KOPT-K1 (cell line): Measurements from ENCODE around the gene NCKAP5.

ENCODE experiments used
- H3K27ac ChIP-seq: fragments of 200-600 bp; sonication (generic); 2 replicates; pipeline ENCODE4 v1.5.1; 2016; ENCODE audit warnings: antibody characterized with exemption, mild to moderate bottlenecking, low read depth, low read length; ENCODE audit not compliant: poor library complexity, severe bottlenecking
- H3K36me3 ChIP-seq: fragments of 200-600 bp; sonication (generic); 2 replicates; pipeline ENCODE4 v1.5.1; 2017; ENCODE audit warnings: antibody characterized with exemption, mild to moderate bottlenecking, low read length, moderate library complexity; ENCODE audit not compliant: insufficient read depth
- H3K9me3 ChIP-seq: fragments of 200-600 bp; sonication (generic); 2 replicates; pipeline ENCODE4 v1.5.1; 2017; ENCODE audit warnings: antibody characterized with exemption, low read length, mild to moderate bottlenecking; ENCODE audit not compliant: insufficient read depth, poor library complexity, severe bottlenecking

The NCKAP5 gene

DNA sequence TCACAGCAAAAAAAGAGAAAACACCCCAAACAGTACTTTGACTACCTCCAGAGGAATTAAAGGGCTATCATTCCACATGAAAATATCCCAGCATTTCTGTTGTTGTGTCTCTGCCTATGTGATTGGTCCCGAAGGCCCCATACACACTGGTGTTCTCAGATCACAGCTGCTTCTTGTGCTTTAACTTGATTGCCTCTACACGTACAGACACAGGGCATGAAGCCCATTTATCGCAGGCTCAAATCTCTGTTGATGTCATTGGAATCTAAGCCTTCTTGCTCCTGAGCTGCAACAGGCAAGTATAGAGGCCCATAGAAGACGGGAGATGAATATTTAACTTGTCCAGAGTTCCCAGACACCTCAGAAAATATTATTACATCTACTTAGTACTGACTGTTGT, 405.2 kb downstream of the NCKAP5 start:
- no peaks in the 10 kb centered on the region for H3K36me3 ChIP-seq
- H3K27ac ChIP-seq = no peak overlapping the region
- no peaks in the 10 kb centered on the region for H3K9me3 ChIP-seq

DNA sequence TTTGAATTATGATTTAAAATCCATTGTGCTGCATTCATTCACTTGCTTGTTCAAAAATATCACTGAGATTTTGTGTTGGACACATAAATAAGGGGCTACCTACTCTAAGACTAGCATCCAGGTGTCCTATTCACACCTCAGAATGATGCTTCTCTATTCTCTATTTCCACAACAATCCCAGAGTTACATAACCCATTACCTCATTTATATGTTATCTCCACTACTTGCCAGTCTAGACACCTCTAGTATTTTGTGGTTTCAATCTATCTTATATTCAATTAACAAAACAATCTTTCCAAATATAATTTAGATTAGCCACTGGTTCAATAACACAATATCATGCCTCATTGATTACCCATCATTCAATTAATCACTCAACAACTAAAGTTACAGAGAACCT, 409.8 kb downstream of the NCKAP5 start:
- no peak overlapping the region for H3K27ac ChIP-seq
- no peaks in the 10 kb centered on the region for H3K36me3 ChIP-seq
- H3K9me3 ChIP-seq = no peaks in the 10 kb centered on the region

- Histone ChIP-seq H3K27ac (no peak overlapping the region), H3K9me3 (no peaks in the 10 kb centered on the region), H3K36me3 (no peaks in the 10 kb centered on the region)
Observed at GRCh38 chr2:133158024-133158423, 410.2 kb downstream of the NCKAP5 start.

GRCh38 chr2:133157141-133157540, 411.1 kb downstream of the NCKAP5 start:
- Histone ChIP-seq H3K9me3 (no peaks in the 10 kb centered on the region), H3K36me3 (no peaks in the 10 kb centered on the region), H3K27ac (no peak overlapping the region)

- Histone ChIP-seq H3K27ac (no peak overlapping the region), H3K36me3 (no peaks in the 10 kb centered on the region), H3K9me3 (no peaks in the 10 kb centered on the region)
Observed at GRCh38 chr2:133152801-133153200, 415.5 kb downstream of the NCKAP5 start.

GRCh38 chr2:133148187-133148586, 420.1 kb downstream of the NCKAP5 start:
- H3K36me3 ChIP-seq = no peaks in the 10 kb centered on the region
- H3K9me3 ChIP-seq = no peaks in the 10 kb centered on the region
- H3K27ac ChIP-seq = no peak overlapping the region

DNA sequence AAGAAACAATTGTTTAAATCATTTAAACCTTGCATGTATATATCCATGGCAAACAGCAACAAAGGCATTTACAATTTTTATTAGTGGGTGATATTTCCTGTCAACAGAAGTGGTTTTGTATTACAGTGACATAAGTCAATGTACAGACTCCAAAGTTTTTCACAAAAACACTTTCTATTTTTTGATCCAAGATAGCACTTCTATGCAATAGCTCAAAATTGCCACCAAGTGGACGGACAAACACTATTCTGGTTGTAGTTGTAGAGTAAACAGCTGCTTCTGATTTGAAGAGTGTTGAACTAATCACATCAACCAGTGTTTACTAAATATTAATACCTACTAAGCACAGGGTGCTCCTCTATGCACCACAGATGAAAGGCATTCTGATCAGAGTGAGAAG, 421.4 kb downstream of the NCKAP5 start:
- Histone ChIP-seq H3K36me3 (no peaks in the 10 kb centered on the region), H3K27ac (no peak overlapping the region), H3K9me3 (no peaks in the 10 kb centered on the region)

GRCh38 chr2:133143645-133144044, 424.6 kb downstream of the NCKAP5 start:
- no peak overlapping the region for H3K27ac ChIP-seq
- H3K9me3 ChIP-seq = no peaks in the 10 kb centered on the region
- no peaks in the 10 kb centered on the region for H3K36me3 ChIP-seq

DNA sequence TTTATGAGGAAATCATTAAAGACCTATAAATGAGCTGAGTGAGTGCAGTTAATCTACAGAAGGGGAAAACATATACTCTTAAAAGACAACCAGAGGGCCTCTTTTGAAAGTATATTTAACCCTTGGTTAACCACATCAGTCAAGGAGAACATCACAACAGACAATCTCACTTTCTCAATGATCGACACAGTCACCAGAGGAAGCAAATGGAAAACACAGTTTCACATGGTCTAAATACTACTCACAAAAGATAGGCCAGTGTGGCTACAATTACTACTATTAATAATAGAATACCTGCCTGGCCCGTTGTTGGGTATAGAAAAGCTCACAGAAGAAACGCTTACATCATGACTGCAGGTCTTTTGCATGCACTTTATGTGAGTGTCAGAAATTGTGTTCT, 426.2 kb downstream of the NCKAP5 start:
- Histone ChIP-seq H3K9me3 (no peaks in the 10 kb centered on the region), H3K36me3 (no peaks in the 10 kb centered on the region), H3K27ac (no peak overlapping the region)

GRCh38 chr2:133140620-133141019, 427.6 kb downstream of the NCKAP5 start:
- no peaks in the 10 kb centered on the region for H3K9me3 ChIP-seq
- no peaks in the 10 kb centered on the region for H3K36me3 ChIP-seq
- H3K27ac ChIP-seq = no peak overlapping the region

DNA sequence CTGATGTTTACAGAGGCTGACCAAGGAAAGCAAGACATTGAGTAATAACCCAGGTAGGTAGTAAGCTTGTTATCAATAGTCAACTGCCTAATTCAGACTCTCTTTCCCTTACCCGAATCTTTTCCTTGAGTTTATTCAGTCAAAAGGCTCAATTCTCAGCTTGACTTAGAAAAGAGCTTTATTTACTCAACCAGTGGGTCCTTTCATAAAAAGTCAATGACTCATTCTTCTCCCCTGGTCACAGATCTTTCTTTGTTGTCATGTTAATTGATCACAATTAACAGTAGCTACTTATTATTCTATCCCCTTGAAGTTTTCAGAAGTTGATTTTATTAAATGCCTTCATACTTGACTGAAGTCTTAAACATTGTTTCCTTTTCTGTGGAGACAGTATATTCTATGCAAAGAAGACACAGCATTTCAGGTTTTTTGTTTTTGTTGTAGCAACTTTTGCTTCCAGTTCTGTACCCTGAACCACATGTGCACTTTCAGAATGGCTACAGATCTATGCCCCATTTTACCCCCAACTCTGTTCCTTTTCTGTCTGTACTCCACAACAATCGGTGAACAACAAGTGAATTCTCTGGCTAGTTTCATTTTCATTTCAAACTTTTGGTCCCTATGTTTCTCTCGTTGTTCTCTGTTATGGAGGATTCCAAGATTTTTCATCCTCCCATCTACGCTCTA, 428.3 kb downstream of the NCKAP5 start:
- no peak overlapping the region for H3K27ac ChIP-seq
- H3K9me3 ChIP-seq = no peaks in the 10 kb centered on the region

GRCh38 chr2:133138693-133139092, 429.6 kb downstream of the NCKAP5 start:
- H3K36me3 ChIP-seq = no peaks in the 10 kb centered on the region
- H3K27ac ChIP-seq = no peak overlapping the region
- H3K9me3 ChIP-seq = no peaks in the 10 kb centered on the region

More for the DNA sequence above, 428.3 kb downstream of the NCKAP5 start:
- H3K36me3 ChIP-seq = no peaks in the 10 kb centered on the region

GRCh38 chr2:133135035-133135654, 433.1 kb downstream of the NCKAP5 start:
- no peak overlapping the region for H3K27ac ChIP-seq
- H3K36me3 ChIP-seq = no peaks in the 10 kb centered on the region
- no peaks in the 10 kb centered on the region for H3K9me3 ChIP-seq

DNA sequence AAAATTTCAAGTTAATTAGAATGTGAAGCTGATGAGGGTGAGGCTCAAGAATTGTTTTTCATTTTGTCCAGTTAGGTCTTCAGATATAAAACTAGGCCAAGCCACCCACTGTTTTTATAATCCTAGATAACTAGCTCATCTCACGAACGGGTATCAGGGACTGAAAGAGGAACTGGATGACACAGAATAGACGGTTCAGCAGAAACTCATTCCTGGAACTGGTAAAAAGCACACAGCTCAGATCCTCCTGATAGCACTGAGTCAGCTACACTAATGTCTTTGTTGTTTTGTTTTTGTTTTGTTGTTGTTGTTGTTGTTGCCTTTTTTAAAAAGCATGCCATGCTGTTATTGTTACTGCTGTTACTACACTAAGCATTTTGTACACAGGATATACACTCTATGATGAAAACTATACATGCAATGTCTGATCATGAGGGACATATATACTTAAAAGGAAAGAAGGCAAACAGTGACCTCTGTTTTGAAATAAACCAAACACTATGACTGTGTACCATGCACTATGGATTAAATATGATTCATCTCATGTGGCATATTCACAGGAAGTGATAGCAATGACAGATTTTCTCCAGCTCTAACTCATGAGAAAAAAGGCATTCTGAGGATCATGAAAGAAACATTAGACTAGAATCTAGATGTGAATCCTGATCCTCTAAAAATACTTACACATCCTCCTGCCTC, 437.6 kb downstream of the NCKAP5 start:
- H3K27ac ChIP-seq = no peak overlapping the region

DNA sequence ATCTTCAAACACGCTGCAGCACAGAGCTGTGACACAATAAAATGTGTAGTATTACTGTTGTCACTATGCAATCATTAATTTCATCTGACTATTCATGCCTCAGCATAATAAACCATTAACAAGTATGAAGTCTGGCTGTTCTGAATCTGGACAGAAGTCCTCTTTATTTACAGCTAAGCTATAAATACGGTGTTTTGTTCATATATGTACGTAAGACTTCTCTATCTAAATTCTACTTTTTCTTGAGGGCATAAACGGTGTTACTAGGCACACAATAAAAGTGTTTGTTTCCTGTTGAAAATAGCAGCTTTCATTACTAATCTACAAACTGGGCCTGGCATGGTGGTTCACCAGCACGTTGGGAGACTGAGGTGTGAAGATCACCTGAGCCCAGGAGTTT, 443.8 kb downstream of the NCKAP5 start:
- H3K9me3 ChIP-seq = no peaks in the 10 kb centered on the region
- H3K27ac ChIP-seq = no peak overlapping the region
- no peaks in the 10 kb centered on the region for H3K36me3 ChIP-seq

More for the DNA sequence above, 437.6 kb downstream of the NCKAP5 start:
- H3K36me3 ChIP-seq = no peaks in the 10 kb centered on the region
- H3K9me3 ChIP-seq = no peaks in the 10 kb centered on the region
